Measurements from ENCODE around the gene TOLLIP.

TOLLIP gene

DNA sequence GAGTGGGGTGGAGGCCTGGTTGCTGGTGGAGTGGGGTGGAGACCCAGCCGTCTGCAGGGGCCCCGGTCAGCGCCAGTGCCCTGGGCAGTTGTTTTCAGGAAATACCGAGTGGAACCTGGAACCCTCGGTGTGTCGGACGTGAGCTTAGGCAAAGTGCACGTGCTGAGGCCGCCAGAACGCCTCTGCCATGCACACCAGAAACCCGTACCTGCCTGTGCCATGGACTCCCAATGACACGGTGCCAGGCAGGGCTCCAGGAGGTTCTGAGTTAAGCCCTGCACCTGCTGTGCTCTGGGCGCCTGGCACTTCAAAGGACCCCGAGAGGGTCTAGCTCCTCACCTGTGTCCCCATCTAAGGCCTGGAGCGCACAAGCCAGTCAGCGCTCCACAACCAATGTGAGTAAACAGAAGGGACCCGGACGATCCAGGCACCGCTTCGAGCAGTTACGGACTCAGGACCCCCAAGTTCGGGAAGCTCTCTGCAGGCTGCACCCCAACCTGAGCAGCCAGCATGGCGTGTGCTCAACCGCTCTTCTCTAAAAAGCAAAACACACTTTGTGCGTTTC is 12.3 kb downstream of the TOLLIP start:
- no peak for DNase-seq

DNA sequence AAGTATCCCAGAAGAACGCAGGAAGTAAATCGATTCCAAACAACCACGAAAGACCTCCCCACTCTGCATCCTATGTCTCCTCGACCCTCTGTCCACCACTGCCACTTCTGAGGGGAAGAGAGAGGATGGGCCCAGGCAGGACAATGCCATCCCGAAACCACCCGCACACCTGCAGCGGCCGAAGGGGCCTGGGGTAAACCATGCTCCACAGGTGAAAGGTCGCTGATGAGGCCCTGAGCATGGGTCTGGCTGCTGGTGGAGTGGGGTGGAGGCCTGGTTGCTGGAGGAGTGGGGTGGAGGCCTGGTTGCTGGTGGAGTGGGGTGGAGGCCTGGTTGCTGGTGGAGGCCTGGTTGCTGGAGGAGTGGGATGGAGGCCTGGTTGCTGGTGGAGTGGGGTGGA is 13.1 kb downstream of the TOLLIP start:
- no peak for DNase-seq

DNA sequence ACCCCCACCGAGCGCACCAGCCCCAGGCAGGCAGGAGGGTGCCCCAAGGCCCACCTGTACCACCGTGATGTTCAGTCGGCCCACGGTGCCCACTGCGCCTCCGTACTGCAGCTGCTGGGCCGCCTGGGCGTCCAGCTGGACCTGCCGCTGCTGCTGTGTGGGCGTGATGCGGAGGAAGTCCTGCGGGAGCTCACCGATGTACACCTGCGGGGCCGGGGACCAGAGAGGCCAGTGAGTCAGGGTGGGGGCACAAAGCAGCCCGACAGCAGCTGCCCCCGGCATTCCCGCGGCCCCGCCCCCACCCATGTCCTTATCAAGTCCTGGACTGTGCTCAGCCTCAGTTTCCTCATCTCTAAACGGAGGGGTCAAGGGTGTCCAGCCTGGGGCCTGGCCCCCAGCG is 13.8 kb downstream of the TOLLIP start:
- no peak for DNase-seq

DNA sequence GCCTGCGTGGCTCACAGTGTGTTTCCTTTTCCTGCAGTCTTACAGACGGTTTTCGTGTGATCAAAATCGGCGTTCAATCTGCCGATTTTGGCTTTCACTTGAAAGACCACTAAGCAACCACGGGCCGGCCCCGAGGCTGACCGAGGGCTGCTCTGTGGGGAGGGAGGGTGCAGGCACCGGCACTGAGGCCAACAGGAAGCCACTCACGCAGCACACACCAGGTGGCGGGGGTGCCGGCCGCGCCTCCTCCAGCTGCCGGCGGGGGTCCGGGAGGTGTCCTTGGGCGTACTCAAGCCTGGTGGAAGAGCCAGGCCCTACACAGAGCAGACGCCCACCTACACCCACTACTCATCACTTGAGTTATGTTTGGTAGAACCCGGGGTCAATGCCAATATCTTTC is 14.3 kb downstream of the TOLLIP start:
- no peak for DNase-seq

DNA sequence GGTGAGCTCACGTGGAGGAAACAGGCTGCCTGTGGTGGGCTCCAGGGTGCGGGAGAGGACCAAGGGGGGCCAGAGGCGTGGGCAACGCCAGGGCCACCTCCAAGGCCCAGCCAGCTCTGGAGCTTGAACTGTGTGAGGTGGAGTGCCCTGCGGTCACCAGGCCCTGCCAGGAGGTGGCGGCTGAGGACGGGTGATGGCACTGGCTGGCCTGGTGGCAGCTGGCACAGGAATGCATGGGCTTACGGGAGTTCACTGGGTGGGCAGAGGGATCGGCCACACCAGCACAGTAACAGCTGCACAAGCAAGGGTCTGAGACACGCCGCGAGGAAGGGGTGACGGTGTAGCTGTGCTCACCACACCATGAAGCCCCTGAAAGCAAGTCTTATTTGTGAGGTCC is 15.8 kb downstream of the TOLLIP start:
- DNase-seq = no peak

DNA sequence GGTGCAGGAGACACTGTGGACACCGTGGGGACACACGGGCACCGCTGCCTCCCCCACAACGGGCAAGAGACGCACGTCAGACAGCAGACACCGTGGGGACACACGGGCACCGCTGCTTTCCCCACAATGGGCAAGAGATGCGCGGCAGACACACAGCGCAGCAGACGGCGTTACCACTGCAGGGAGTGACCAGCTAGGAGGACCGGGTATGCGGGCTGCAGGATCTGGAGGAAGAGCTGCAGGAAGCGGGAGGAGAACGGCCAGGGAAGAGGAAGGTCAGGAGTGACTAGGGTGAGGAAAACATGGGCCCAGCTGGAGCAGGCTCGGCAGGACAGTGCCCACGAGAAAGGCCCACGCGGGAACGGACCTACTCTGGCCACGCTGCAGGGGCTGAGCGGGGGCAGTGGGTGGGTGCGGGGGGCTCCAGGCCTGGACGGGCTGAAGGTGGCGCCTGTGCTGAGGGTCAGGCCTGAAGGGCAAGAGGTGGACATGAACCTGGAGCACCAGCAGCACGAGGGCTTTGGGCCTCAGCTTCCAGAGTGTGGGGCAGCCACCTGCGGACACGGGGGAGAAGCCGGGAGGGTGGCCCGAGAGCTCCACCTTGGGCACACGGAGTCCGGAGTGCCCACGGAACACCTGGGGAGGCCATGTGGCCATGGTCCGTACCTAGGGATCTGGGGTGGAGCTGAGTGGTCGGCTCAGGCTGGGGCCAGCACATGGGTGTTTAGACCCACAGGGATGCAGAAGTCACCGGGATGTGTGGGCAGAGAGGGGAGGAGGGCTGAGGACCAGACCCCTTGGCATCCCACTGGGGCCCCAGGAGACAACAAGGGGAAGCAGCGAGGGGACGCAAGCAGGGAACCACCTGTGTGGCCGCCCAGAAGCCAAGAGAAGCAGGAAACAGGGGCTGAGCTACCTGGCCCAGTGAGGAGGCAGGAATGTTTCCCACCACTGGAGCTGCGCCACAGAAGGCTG is 16.5 kb downstream of the TOLLIP start:
- no peak for DNase-seq

DNA sequence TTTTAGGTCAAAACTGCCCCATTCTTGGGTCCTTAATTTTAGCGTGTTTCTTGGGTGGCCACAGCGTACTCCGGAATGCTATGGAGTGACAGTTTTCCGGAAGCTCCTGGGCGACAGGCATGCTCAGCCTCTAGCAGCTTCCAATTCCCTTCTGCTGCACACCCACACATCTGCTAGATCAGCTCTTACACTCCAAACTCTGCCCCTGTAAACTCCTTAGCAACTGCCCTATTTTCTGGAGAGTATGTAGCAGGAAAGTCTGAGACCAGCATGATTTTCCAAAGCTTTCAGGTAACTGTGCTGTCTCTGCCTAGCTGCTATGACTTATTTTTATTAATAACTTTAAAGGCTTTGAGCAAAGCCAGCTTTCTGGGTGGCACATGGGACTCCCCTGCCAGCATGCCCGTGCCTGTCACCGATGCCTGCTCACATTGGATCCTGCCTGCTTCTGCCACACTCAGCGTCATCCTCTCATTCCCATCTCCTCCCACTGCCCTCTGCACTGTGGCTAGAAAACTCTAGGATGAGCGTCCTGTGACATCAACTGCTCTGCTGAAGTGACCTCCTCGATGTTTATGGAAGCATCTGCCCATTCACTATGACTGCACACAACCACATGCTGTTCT is 17.3 kb downstream of the TOLLIP start:
- DNase-seq = no peak

DNA sequence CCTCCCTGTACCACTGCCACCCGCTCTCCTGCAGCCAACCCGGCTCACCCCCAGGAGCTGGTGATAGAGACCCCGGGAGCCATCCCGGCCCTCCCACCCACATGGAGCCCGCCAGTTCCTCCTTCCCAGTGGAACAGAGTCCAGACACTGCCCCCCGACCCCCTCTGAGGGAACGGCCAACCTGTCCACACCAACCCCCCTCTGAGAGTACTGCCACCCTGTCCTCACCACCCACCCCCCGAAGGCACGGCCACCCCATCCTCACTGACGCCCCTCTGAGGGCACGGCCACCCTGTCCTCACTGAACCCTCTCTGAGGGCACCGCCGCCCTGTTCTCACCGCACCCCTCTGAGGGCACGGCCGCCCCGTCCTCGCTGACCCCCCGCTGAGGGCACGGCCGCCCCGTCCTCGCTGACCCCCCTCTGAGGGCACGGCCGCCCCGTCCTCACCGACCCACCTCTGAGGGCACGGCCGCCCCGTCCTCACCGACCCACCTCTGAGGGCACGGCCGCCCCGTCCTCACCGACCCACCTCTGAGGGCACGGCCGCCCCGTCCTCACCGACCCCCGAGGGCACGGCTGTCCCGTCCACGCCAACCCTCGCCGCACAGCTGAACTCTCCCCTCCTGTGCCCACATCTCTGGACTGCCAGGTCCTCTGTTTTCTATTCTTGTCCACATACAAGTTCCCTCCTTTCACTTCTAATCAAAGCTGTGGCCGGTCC is 18.0 kb downstream of the TOLLIP start:
- DNase-seq = no peak

DNA sequence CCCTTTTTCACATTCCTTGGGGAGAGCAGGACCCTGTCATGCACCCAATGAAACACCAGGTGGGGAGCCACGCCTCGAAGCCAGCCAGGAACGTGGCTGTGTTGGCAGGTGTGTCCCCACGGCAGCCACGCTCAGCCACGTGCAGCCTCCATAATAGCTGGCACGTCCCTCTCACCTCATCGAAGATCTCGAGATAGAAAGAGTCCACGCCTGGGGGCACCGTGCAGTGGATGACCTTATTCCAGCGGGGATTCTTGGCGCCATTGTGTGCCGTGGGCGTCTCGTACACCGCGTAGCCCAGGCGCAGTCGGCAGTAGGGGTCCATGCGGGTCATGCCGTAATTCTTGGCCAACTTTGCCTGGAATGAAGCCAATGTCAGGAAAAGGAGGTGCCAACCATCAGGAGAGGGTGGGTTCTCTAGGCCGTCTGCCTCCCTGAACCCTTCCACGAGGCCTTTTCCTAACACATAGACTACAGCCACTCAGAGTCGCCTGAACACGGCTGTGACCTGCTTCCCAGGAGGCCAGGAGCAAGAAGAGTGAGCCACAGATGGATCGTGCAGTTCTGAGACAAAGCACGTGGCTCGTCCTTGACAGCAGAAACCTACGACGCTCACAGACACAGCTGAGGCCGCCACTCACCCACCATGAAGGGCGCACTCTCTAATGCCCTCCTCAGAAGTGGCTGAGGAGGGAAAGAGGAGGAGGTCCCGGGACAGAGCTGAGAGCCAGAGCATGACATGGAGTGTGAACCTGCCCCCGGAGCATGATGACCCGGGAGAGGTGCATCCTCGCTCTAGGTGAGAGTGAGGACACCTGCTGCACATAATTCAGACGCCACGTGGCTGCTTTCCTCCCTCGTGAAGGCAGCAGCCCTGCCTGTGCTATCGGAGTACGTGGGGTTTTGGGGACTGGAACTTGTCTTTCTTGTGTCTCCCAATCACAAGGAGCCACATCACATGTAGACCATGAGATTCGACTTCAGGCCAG is 19.1 kb downstream of the TOLLIP start:
- DNase-seq = no peak

DNA sequence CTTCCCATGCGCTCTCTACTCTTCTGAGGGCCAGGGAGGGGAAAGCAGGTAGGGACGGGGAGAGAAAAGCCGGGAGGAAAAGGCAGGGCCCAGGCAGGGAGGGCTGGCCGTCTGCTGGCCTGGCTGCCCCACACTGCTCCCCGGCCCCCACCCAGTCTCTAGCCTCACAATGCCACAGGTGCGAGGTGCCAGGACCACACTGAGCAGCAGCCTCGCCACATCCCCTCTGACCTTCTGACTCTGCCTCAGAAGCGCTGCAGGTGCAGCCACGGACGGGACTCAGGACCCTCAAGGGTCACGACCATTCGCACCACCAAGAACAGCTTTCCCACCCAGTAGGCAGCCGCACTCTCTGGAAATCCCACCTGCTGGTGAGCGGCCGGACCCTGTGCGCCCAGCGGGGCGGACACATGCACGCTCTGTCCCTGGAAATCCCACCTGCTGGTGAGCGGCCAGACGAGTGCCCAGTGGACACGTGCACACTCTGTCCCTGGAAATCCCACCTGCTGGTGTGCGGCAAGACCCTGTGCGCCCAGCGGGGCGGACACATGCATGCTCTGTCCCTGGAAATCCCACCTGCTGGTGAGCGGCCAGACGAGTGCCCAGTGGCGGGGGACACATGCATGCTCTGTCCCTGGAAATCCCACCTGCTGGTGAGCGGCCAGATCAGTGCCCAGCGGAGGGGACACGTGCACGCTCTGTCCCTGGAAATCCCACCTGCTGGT is 20.1 kb downstream of the TOLLIP start:
- DNase-seq = no peak

DNA sequence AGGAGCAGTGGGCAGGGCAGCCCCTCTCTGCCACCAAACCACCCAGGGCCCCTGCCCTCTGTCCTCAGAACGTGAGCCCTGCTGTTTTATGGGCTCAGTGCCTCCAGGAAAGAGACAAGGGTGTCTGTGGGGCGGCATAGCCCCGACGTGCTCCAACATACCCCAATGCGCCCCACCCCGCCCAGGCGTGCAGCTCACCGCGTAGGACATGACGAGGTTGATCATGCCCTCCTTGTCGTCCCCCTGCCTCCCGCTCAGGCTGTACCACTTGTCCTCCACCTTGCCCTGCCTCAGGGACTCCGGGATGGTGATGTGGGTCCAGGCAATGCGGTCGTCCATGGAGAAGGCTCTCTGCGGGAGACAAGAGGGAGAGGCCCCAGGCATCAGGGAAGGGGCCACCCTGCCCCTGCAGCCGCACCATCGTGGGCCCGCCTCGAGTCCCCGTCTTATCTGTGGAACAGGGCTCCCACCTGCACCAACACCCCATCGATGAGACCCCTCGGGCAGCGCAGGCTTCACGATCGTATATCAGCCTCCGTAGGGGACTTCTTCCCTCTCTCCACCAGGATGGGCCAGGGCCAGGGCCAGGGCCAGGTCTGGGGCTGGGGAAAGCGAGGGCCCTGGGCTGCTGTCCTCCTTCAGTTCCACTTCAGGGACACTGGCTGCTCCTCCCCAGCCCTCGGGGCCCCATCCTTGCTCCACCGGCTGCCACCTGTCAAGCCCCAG is 20.8 kb downstream of the TOLLIP start:
- no peak for DNase-seq

DNA sequence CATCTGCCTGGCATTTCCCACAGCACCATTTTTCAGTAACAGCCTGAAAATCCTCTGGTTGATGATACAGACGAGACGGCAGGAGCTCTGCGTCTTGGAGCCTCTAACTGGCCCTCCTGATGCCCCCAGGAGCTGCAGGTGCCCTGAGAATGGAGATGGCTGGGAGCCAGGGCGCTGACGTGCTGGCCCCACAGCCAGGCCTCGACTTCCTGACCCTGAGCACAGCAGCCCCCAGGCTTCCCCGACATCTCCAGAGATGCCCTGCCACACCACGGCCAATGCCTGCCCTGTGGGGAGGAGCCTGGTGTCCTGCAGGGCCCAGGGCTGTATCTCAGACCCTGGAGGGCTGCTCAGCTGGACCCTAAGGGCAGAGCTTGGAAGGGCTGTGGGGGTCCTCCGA is 21.5 kb downstream of the TOLLIP start:
- DNase-seq = no peak

DNA sequence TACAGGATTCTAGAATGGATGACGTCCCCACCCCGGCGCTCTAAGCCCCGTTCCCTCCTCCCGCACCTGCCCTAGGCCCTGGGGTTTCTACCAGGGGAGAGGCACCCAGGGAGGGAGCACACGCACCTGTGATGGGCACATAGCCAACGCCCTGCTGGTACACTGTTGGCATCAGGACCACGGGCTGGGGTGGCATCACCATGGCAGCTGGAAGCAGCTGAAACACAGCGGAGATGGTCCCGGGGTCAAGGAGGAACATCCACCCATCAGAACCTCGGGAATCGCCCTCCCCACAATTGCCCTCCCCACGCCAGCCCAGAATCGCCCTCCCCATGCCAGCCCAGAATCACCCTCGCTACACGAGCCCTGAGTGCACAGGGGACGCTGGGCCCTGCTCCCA is 23.6 kb downstream of the TOLLIP start:
- no peak for DNase-seq

DNA sequence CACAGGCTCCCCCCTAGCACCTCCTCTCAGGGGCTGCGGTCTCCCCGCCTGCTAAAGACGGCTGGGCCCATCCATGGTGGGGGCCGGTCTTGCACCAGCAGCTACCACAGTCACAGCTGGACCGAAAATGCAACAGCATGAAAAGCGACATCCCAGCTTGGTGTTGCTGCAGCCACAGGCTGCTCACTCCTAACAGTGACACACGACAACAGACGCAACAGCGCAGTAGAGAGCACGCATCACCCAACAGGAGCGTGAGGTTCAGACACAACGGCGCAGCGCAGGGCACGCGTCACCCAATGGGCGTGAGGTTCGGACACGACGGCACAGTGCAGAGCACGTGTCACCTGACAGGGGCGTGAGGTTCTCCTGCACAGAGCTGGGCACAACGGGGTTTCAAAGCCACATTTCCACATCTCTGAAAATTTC is 24.1 kb downstream of the TOLLIP start:
- no peak for DNase-seq

DNA sequence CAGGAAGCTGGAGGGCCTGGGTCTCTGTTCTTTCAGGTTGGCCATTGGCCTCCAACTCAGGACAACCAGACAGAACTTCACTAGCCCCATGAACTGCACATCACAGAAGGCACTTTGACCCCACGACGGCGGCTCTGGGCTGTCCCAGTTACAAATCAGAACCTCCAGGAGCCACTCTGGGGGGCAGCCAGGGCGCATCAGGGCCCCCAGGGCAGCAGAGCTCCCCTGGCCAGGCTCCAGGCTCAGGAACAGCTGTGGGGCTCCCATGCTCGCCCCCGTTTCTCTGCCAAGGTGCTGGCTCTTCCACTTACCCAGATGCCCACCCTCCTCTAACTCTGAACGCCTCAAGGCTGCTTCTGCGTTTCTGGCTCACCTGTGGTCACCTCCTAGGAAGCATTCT is 25.5 kb downstream of the TOLLIP start:
- DNase-seq = no peak

DNA sequence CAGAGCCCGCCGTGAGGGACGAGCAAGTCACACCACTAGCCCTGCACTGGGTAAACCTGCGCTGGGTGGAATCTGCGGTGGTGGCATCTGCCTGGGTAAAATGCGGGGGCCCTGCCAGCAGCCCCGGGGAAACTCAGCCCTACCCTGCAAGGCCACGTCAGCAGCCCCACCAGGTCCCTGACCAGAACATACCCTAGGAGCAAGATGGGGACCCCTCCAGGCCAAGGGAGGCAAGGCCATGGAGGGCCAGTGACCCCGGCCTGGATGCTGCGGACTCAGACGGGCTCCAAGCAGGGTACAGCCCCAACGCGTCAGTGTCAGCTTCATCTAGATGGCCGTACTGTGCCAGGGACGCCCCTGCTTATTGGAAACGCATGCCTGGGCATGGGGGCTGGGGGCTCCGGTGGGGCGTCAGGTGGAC is 26.3 kb downstream of the TOLLIP start:
- DNase-seq = no peak

DNA sequence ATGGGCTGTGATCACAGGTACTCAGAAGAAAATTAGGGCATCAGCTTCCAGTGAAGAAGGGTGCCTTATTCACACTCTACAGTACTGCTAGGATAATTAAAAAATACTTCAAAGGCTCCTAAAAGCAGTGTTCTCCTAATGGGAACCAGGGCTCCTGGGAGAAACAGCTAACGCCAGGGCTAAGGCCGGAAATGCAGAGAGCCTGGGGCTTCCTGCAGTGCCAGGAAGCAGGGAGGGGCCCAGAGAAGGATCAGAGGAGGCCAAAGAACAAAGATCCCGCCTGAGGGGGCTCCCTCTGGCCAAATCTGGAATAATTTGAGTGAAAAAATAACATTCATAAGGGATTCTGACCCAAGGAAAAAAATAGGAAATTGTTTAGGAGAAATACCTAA is 27.5 kb downstream of the TOLLIP start:
- DNase-seq = no peak

DNA sequence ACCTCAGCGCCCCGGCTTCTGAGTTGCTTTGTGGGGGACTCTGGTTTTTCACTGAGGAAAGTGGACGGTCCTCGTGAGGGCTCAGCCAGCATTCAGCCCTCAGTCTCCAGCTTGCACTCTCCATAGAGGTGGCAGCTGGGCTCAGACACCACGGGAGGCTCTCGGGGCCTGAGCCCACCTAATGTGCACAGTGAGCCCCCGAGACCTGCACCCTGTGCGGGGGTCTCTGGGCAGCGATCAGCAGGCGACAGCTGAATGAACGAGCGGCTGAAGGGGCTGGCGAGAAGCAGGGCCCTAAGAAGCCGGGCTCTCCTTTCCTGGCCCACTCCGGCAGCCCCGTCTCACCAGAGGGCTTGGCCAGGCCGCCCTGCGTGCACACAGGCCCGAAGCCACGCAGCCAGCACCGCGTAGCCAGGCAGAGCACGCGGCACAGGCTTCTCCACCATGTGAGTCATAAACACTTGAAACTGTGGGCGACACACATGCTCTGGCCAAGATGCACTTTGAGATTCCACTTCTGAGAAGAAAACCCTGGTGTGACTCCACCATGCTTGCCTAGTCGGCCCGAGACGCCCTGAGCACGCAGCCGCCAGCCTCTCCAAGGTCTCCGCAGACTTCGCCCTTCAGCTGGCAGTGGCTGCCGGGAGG is 28.0 kb downstream of the TOLLIP start:
- no peak for DNase-seq

DNA sequence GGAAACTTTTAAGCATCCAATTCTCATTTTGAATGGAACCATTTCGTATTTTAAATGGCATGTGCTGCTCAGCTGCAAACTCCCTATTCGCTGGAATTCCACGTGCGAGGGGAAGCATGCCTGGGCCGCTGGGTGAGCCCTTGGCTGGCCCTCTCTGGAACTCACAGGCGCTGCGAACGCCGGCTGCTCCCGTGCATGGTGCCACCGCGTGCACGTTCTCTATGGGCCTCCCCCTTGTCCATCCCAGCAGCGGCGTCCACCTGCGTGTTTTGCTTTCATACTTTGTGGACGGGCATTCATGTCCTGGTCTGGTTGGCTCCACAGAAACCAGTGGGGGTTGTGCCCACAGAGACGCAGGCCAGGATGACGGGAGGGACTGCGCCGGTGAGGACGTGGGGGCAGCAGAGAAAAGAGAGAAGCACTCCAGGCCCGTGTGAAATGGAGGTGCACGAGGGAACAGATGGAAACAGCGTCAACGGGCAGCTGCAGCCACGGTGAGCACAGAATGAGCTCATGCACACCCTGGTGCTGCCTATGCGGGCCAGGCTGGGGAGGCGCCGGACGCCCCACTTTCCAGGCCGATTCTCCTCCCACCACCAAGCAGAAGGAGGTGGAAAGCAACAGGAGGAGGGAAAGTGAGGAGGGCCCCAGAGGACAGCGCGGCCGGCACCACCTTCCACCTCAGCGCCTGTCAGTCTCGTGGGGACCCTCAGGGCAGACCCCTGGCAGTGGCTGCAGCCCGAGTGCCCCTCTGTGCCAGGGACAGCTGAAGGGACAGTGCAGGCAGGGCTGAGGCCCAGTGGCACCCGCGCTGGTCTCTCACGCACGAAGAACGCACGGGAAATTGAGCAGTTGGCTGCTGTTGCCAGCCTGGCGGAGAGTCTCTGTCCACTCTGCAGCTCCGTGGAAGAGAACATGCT is 29.1 kb downstream of the TOLLIP start:
- no peak for DNase-seq

All from MV-4-11 (cell line).